NCI-H1092 treated with DMSO at 0.1 percent for 48 hours (cell line): ENCODE measurements around the gene PTPRN2.
"Not testable (repeated sequence)": the region's sequence is repeated elsewhere in the genome, so short reads cannot be mapped to it uniquely, and the experiment has no call there.

Source experiments
- DNase-seq: peaks from one replicate; lab custom pipeline; 2025; lab: John Stamatoyannopoulos, UW

PTPRN2 gene

GRCh38 chr7:157901816-157902610, 685.6 kb downstream of the PTPRN2 start:
- DNase-seq, result not testable (repeated sequence)

- DNase-seq, result no peak
Observed at GRCh38 chr7:157901166-157901565, 686.5 kb downstream of the PTPRN2 start.

- DNase-seq, result no peak
Observed at GRCh38 chr7:157900556-157900955, 687.1 kb downstream of the PTPRN2 start.

- DNase-seq, result peak; percentile 88
Observed at GRCh38 chr7:157900011-157900410, 687.6 kb downstream of the PTPRN2 start.

GRCh38 chr7:157898802-157899505, 688.7 kb downstream of the PTPRN2 start:
- DNase-seq, result peak; percentile 69

- no peak for DNase-seq
Observed at GRCh38 chr7:157898261-157898660, 689.4 kb downstream of the PTPRN2 start.

- DNase-seq, result peak; percentile 35
Observed at GRCh38 chr7:157897681-157898080, 689.9 kb downstream of the PTPRN2 start.

- DNase-seq, result no peak
Observed at GRCh38 chr7:157896774-157897555, 690.7 kb downstream of the PTPRN2 start.

- not testable (repeated sequence) for DNase-seq
Observed at GRCh38 chr7:157896376-157896675, 691.3 kb downstream of the PTPRN2 start.

GRCh38 chr7:157895520-157896375, 691.9 kb downstream of the PTPRN2 start:
- no peak for DNase-seq

- not testable (repeated sequence) for DNase-seq
Observed at GRCh38 chr7:157895098-157895497, 692.5 kb downstream of the PTPRN2 start.

GRCh38 chr7:157893535-157894044, 694.0 kb downstream of the PTPRN2 start:
- no peak for DNase-seq

GRCh38 chr7:157892751-157893523, 694.7 kb downstream of the PTPRN2 start:
- no peak for DNase-seq

- DNase-seq, result no peak
Observed at GRCh38 chr7:157890921-157891401, 696.7 kb downstream of the PTPRN2 start.

GRCh38 chr7:157889480-157889879, 698.1 kb downstream of the PTPRN2 start:
- peak; percentile 94 for DNase-seq

- DNase-seq, result no peak
Observed at GRCh38 chr7:157888579-157888978, 699.0 kb downstream of the PTPRN2 start.

- no peak for DNase-seq
Observed at GRCh38 chr7:157887400-157887799, 700.2 kb downstream of the PTPRN2 start.

GRCh38 chr7:157886711-157887110, 700.9 kb downstream of the PTPRN2 start:
- no peak for DNase-seq

GRCh38 chr7:157886266-157886665, 701.4 kb downstream of the PTPRN2 start:
- DNase-seq, result no peak

- no peak for DNase-seq
Observed at GRCh38 chr7:157885140-157885539, 702.5 kb downstream of the PTPRN2 start.
